Erythroblast (primary cell): ENCODE data around the gene PNPLA3.

Experiments used
- GATA1 ChIP-seq: IDR thresholded peaks from 2 replicates; pipeline ENCODE4 v1.6.1; 2011; ENCODE audit warnings: low read depth, mild to moderate bottlenecking, control low read depth, low read length, moderate library complexity
- POLR2A ChIP-seq: IDR thresholded peaks from 2 replicates; pipeline ENCODE4 v1.6.1; 2011; ENCODE audit warnings: mild to moderate bottlenecking, low read length

GRCh38 chr22:43956805-43957463 lies 33.3 kb downstream of the PNPLA3 start:
- TF ChIP-seq POLR2A (no peak), GATA1 (no peak)
